ENCODE data around the gene CSPG4. TPM values are rescaled to one million over a fixed set of nuclear protein-coding genes. Genes with fewer than 3 reads are reported as not detected.

The CSPG4 gene
- total and polyA plus RNA-seq, 10 donors: 0.89 to 28.6 (median 7.4) TPM

- no peaks in the 10 kb centered on the region for H3K9me3 ChIP-seq
- H3K4me3 ChIP-seq: no peak overlapping the region
- peak overlapping the region in 1 of 8 donors; percentile 69 for H3K27ac ChIP-seq
- TF ChIP-seq POLR2A (IDR thresholded peaks at IDR 0.05) (no peak), POLR2AphosphoS5 (IDR thresholded peaks at IDR 0.05) (peak in 1 of 3 donors; percentile 60), CTCF (IDR thresholded peaks at IDR 0.05 in 8 of 11, conservative IDR thresholded peaks at IDR 0.05 in 3 of 11) (no peak)
- H3K27me3 ChIP-seq (replicated peaks in 1 of 7): no peaks in the 10 kb centered on the region
- intact Hi-C loops (cut with DNase I; ENCODE audit: low total_unique reads): no loop called here
- no peak for DNase-seq
- peaks cover 2 to 53% (median 16%) of the 10 kb centered on the region in 6 donors for H3K4me1 ChIP-seq
- WGBS, 5 donors: 73 to 77% (median 73%) methylated on average over 11 of the region's 11 CpGs
- no peaks in the 10 kb centered on the region for H3K36me3 ChIP-seq
These were observed 40.7 kb downstream of the CSPG4 start for GRCh38 chr15:75671730-75672602.

- Histone ChIP-seq H3K27ac (no peak overlapping the region), H3K9me3 (no peaks in the 10 kb centered on the region), H3K27me3 (replicated peaks in 1 of 7) (no peaks in the 10 kb centered on the region), H3K36me3 (no peaks in the 10 kb centered on the region), H3K4me3 (no peak overlapping the region), H3K4me1 (peaks cover 7 to 56% (median 22%) of the 10 kb centered on the region in 6 donors)
- intact Hi-C loops (cut with DNase I; ENCODE audit: low total_unique reads): no loop called here
- TF ChIP-seq POLR2AphosphoS5 (IDR thresholded peaks at IDR 0.05) (no peak), CTCF (IDR thresholded peaks at IDR 0.05 in 8 of 11, conservative IDR thresholded peaks at IDR 0.05 in 3 of 11) (no peak), POLR2A (IDR thresholded peaks at IDR 0.05) (no peak)
- WGBS, 5 donors: 84 to 87% (median 85%) methylated on average over 6 of the region's 6 CpGs
- DNase-seq: no peak
These were observed 42.8 kb downstream of the CSPG4 start for GRCh38 chr15:75669879-75670212.

- DNase-seq: no peak
- H3K4me1 ChIP-seq: peaks cover 7 to 53% (median 22%) of the 10 kb centered on the region in 6 donors
These were observed 43.3 kb downstream of the CSPG4 start for GRCh38 chr15:75669191-75669878.

More at GRCh38 chr15:75669191-75669878, 43.3 kb downstream of the CSPG4 start:
- Histone ChIP-seq H3K9me3 (no peaks in the 10 kb centered on the region), H3K27me3 (replicated peaks in 1 of 7) (no peaks in the 10 kb centered on the region), H3K36me3 (no peaks in the 10 kb centered on the region), H3K4me3 (no peak overlapping the region), H3K27ac (no peak overlapping the region)
- TF ChIP-seq POLR2A (IDR thresholded peaks at IDR 0.05) (no peak), POLR2AphosphoS5 (IDR thresholded peaks at IDR 0.05) (no peak), CTCF (IDR thresholded peaks at IDR 0.05 in 8 of 11, conservative IDR thresholded peaks at IDR 0.05 in 3 of 11) (no peak)
- WGBS, 5 donors: 70 to 87% (median 83%) methylated on average over 12 to 14 of the region's 14 CpGs
- intact Hi-C loops (cut with DNase I; ENCODE audit: low total_unique reads): no loop called here
